A172 (cell line): Measurements from ENCODE around the gene SLC26A1. TPM values are rescaled to one million over a fixed set of nuclear protein-coding genes. Genes with fewer than 3 reads are reported as not detected.
"Not testable (repeated sequence)": the region's sequence is repeated elsewhere in the genome, so short reads cannot be mapped to it uniquely, and the experiment has no call there.

Experiments used
- DNase-seq: peaks from one replicate; pipeline ENCODE4 v3.0.0-alpha.2; 2015; ENCODE audit warnings: low spot score
- total RNA-seq: library from RNA; depleted of rRNA; stranded (reverse); fragments of >200 nt; shearing (Covaris generic); gene quantifications from 2 replicates; pipeline ENCODE4 v1.2.3, GENCODE V29; 2014

The SLC26A1 gene
- total RNA-seq, 1 experiment from 2014 or later, result 0.41 TPM

GRCh38 chr4:999240-999863 is 6.1 kb upstream of the SLC26A1 start:
- not testable (repeated sequence) for DNase-seq

GRCh38 chr4:998096-998691 is 5.0 kb upstream of the SLC26A1 start:
- no peak for DNase-seq

GRCh38 chr4:997375-998071 is 4.3 kb upstream of the SLC26A1 start:
- DNase-seq, result no peak

GRCh38 chr4:996997-997374 is 3.8 kb upstream of the SLC26A1 start:
- no peak for DNase-seq

- DNase-seq, result no peak
These were observed 3.1 kb upstream of the SLC26A1 start for GRCh38 chr4:996030-996996.

GRCh38 chr4:995311-996026 is 2.3 kb upstream of the SLC26A1 start:
- no peak for DNase-seq

GRCh38 chr4:992297-993110 is 700 bp downstream of the SLC26A1 start:
- peak; percentile 57 for DNase-seq

GRCh38 chr4:991451-992296 is 1.5 kb downstream of the SLC26A1 start:
- no peak for DNase-seq

GRCh38 chr4:990746-991367 is 2.3 kb downstream of the SLC26A1 start:
- DNase-seq, result no peak

- no peak for DNase-seq
These were observed 3.3 kb downstream of the SLC26A1 start for GRCh38 chr4:989722-990471.

GRCh38 chr4:988726-989721 is 4.2 kb downstream of the SLC26A1 start:
- no peak for DNase-seq

- DNase-seq, result no peak
These were observed 5.3 kb downstream of the SLC26A1 start for GRCh38 chr4:987624-988513.

- peak; percentile 63 for DNase-seq
These were observed 6.2 kb downstream of the SLC26A1 start, which contains the start of gene IDUA for GRCh38 chr4:986879-987623. TSS of gene IDUA (plus strand) at chr4:987044. CDS start at chr4:987085, 41 bp downstream.

GRCh38 chr4:986428-986878 is 6.8 kb downstream of the SLC26A1 start:
- DNase-seq, result no peak
